NCI-H1930 (cell line): Measurements from ENCODE around the gene OMG.
"Not testable (repeated sequence)": the region's sequence is repeated elsewhere in the genome, so short reads cannot be mapped to it uniquely, and the experiment has no call there.

Experiments
- DNase-seq, 2 experiments: peaks; one replicate each; lab custom pipeline; 2025; lab: John Stamatoyannopoulos, UW

Gene OMG

GRCh38 chr17:31297090-31297489, at the start of gene OMG:
TSS of gene OMG (minus strand) at chr17:31297239. CDS start at chr17:31296331, 908 bp downstream.
- no peak for DNase-seq

GRCh38 chr17:31345191-31345747, 48.2 kb upstream of the OMG start:
- not testable (repeated sequence) for DNase-seq

- DNase-seq: no peak
Measured at GRCh38 chr17:31339906-31340661, 43.0 kb upstream of the OMG start.

- DNase-seq: no peak
Measured at GRCh38 chr17:31329221-31329620, 32.2 kb upstream of the OMG start.

GRCh38 chr17:31328160-31328535, 31.1 kb upstream of the OMG start:
- no peak for DNase-seq

GRCh38 chr17:31327534-31328159, 30.6 kb upstream of the OMG start:
- DNase-seq: no peak

GRCh38 chr17:31323551-31323950, 26.5 kb upstream of the OMG start:
- no peak for DNase-seq

- DNase-seq: no peak
Measured at GRCh38 chr17:31321966-31322365, 24.9 kb upstream of the OMG start.

GRCh38 chr17:31321481-31321880, 24.4 kb upstream of the OMG start, which contains the start of gene EVI2A:
TSS of gene EVI2A (minus strand) at chr17:31321622. CDS start at chr17:31319013, 2,609 bp downstream.
- DNase-seq: no peak

- DNase-seq: no peak
Measured at GRCh38 chr17:31320791-31321190, 23.8 kb upstream of the OMG start.

GRCh38 chr17:31320241-31320640, 23.2 kb upstream of the OMG start:
- no peak for DNase-seq

GRCh38 chr17:31318851-31319661, 22.0 kb upstream of the OMG start:
- DNase-seq: peak; percentile 6 to 12

- peak in 1 of 2 experiments; percentile 25 for DNase-seq
Measured at GRCh38 chr17:31318298-31318801, 21.3 kb upstream of the OMG start.

GRCh38 chr17:31314782-31315100, 17.7 kb upstream of the OMG start:
- DNase-seq: no peak

GRCh38 chr17:31313982-31314781, 17.1 kb upstream of the OMG start, which contains the start of gene EVI2B:
TSS of gene EVI2B (minus strand) at chr17:31314054. CDS start at chr17:31305609, 8,445 bp downstream.
- DNase-seq: no peak

- DNase-seq: not testable (repeated sequence)
Measured at GRCh38 chr17:31312223-31312622, 15.2 kb upstream of the OMG start.

GRCh38 chr17:31311526-31311925, 14.5 kb upstream of the OMG start:
- DNase-seq: no peak

- DNase-seq: no peak
Measured at GRCh38 chr17:31310886-31311285, 13.8 kb upstream of the OMG start.

- no peak for DNase-seq
Measured at GRCh38 chr17:31310260-31310659, 13.2 kb upstream of the OMG start.

GRCh38 chr17:31309556-31309955, 12.5 kb upstream of the OMG start:
- no peak for DNase-seq
